ENCODE measurements around the gene ARAP1.

ARAP1 gene

GRCh38 chr11:72782081-72782920 lies 30.1 kb upstream of the ARAP1 start:
- DNase-seq (ENCODE audit: low read depth) = no peak
- TF ChIP-seq CTCF (IDR thresholded peaks at IDR 0.05; ENCODE audit: control insufficient read depth, extremely low read depth, insufficient read depth) = no peak
- H3K4me3 ChIP-seq (ENCODE audit: low read depth, low read length) = peak overlapping the region; percentile 47

- no peak for DNase-seq (ENCODE audit: low read depth)
- peak overlapping the region; percentile 71 for H3K4me3 ChIP-seq (ENCODE audit: low read depth, low read length)
Observed at GRCh38 chr11:72781313-72782080, 29.3 kb upstream of the ARAP1 start.

GRCh38 chr11:72781063-72781312 lies 28.8 kb upstream of the ARAP1 start:
- peak; percentile 10 for DNase-seq (ENCODE audit: low read depth)
- H3K4me3 ChIP-seq (ENCODE audit: low read depth, low read length) = peak overlapping the region; percentile 71
- no peak for TF ChIP-seq CTCF (IDR thresholded peaks at IDR 0.05; ENCODE audit: control insufficient read depth, extremely low read depth, insufficient read depth)

More at GRCh38 chr11:72781313-72782080, 29.3 kb upstream of the ARAP1 start:
- no peak for TF ChIP-seq CTCF (IDR thresholded peaks at IDR 0.05; ENCODE audit: control insufficient read depth, extremely low read depth, insufficient read depth)

- no peak for DNase-seq (ENCODE audit: low read depth)
- no peak for TF ChIP-seq CTCF (IDR thresholded peaks at IDR 0.05; ENCODE audit: control insufficient read depth, extremely low read depth, insufficient read depth)
- peak overlapping the region; percentile 71 for H3K4me3 ChIP-seq (ENCODE audit: low read depth, low read length)
Observed at GRCh38 chr11:72780296-72781062, 28.3 kb upstream of the ARAP1 start.

- no peak for DNase-seq (ENCODE audit: low read depth)
- TF ChIP-seq CTCF (IDR thresholded peaks at IDR 0.05; ENCODE audit: control insufficient read depth, extremely low read depth, insufficient read depth) = no peak
- H3K4me3 ChIP-seq (ENCODE audit: low read depth, low read length) = no peak overlapping the region
Observed at GRCh38 chr11:72779495-72780128, 27.4 kb upstream of the ARAP1 start.
